ENCODE data around the gene PRSS8.

The PRSS8 gene

GRCh38 chr16:31135535-31136286, at the start of gene PRSS8:
Gene PRSS8, minus strand, starts transcription at chr16:31135727. Its CDS starts 229 bp downstream, at chr16:31135498.
- peak within 1 kb of the TSS; percentile 76 for H3K27ac ChIP-seq
- TF ChIP-seq, protein P1, sequence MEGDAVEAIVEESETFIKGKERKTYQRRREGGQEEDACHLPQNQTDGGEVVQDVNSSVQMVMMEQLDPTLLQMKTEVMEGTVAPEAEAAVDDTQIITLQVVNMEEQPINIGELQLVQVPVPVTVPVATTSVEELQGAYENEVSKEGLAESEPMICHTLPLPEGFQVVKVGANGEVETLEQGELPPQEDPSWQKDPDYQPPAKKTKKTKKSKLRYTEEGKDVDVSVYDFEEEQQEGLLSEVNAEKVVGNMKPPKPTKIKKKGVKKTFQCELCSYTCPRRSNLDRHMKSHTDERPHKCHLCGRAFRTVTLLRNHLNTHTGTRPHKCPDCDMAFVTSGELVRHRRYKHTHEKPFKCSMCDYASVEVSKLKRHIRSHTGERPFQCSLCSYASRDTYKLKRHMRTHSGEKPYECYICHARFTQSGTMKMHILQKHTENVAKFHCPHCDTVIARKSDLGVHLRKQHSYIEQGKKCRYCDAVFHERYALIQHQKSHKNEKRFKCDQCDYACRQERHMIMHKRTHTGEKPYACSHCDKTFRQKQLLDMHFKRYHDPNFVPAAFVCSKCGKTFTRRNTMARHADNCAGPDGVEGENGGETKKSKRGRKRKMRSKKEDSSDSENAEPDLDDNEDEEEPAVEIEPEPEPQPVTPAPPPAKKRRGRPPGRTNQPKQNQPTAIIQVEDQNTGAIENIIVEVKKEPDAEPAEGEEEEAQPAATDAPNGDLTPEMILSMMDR (conservative IDR thresholded peaks at IDR 0.05): no peak
- no peak for TF ChIP-seq ZFX (IDR thresholded peaks at IDR 0.05)

GRCh38 chr16:31184888-31185287, 49.4 kb upstream of the PRSS8 start:
- TF ChIP-seq, protein P1 (conservative IDR thresholded peaks at IDR 0.05): no peak
- TF ChIP-seq ZFX (IDR thresholded peaks at IDR 0.05): no peak
- H3K27ac ChIP-seq: no peak overlapping the region

GRCh38 chr16:31183432-31184428, 48.2 kb upstream of the PRSS8 start:
- no peak for TF ChIP-seq ZFX (IDR thresholded peaks at IDR 0.05)
- TF ChIP-seq, protein P1 (conservative IDR thresholded peaks at IDR 0.05): no peak
- no peak overlapping the region for H3K27ac ChIP-seq

DNA sequence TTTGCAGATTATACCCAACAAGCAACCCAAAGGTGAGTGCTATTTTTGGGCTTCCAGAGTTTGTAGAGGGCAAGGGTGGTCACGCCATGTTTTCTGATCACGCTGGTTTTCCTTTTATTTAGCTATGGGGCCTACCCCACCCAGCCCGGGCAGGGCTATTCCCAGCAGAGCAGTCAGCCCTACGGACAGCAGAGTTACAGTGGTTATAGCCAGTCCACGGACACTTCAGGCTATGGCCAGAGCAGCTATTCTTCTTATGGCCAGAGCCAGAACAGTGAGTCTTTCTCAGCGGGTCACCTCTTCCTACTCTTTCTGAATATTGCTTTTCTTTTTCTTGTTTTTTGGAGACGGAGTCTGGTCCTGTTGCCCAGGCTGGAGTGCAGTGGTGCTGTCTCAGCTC, 46.9 kb upstream of the PRSS8 start:
- peak overlapping the region; percentile 6; the same call in 1 of the 2 replicates for H3K27ac ChIP-seq
- TF ChIP-seq ZFX (IDR thresholded peaks at IDR 0.05): no peak
- TF ChIP-seq, protein P1 (conservative IDR thresholded peaks at IDR 0.05): no peak

- TF ChIP-seq, protein P1 (conservative IDR thresholded peaks at IDR 0.05): no peak
- TF ChIP-seq ZFX (IDR thresholded peaks at IDR 0.05): no peak
- H3K27ac ChIP-seq: peak overlapping the region; percentile 93
Measured at GRCh38 chr16:31181102-31181830, 45.7 kb upstream of the PRSS8 start.

DNA sequence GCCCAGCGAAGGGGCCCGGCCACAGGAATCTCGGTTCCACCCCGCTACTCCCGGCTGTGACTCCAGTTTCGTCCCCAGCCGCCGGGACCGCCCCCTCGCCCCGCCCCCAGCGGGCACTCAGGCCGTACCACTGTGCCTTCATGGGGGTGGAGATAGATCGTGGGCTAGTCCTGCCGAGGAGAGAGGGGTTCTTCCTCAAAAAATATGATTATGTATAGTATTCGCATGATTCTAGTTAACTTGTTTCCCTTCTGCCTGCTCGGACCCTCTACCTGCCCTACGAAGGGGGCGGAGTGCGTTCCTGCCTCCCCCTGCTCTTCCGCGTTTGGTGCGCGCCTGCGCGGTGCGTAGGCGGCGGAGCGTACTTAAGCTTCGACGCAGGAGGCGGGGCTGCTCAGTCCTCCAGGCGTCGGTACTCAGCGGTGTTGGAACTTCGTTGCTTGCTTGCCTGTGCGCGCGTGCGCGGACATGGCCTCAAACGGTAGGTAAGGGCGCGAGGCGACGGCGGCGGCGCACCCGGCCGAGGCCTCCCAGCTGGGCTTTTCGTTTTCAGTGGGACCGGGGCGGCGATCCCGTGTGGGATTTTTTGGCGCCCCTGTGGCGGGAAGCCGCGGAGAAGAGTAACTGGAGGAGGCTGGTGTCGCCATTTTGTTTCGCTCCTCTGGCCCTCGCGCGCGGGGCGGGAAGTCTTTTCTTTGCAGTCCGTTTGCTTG, 44.4 kb upstream of the PRSS8 start, which contains the start of gene FUS:
FUS (plus strand) TSS at position 393 of the 713 bp plus-strand sequence; CDS start at position 469, 76 bp downstream.
- TF ChIP-seq, protein P1 (conservative IDR thresholded peaks at IDR 0.05): no peak
- no peak for TF ChIP-seq ZFX (IDR thresholded peaks at IDR 0.05)
- peak within 1 kb of the TSS; percentile 93 for H3K27ac ChIP-seq

All from C4-2B (cell line).